NCI-H187 (cell line): ENCODE measurements around the gene COL9A1.
A peak's percentile ranks its signal among the peaks of the same experiment; 100 is the strongest.

Experiments
- DNase-seq, 2 experiments: peaks; one replicate each; lab custom pipeline; 2025; lab: John Stamatoyannopoulos, UW

Gene COL9A1

DNA sequence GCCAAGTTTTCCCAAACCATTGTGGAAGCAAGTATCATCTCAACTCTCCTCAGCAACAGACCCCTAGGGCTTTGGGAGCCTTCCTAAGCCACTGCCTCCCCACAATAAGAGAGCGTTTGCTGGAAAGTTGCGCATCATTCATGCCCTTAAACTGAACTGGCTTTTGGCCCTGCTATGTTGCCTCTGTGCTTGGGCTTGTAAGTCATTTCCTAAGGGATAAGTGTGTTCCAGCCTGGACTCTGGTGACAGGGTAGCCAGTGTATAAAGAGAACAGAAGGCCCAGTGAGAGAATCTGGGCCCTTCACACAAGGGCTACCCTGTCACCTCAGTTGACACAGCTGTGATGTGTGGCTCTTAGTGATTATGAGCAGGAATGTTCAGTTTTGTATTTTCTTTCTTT is 77.8 kb downstream of the COL9A1 start:
- DNase-seq, result no peak

DNA sequence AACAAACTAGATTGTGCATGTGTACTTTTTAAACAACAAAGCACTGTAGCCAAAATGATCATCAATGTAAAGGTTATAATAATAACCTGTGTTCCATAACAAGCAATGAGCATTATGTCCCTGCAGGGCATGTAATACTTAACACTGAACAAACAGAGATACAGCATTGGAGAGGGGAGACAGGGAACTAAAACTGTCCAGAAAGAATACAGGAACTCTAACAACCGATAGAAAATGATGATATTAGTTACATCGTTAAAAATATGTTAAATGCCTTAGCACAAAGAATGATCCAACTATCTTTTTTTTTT is 80.5 kb downstream of the COL9A1 start:
- DNase-seq, result no peak

GRCh38 chr6:70221715-70222438 is 81.0 kb downstream of the COL9A1 start:
- DNase-seq, result no peak

DNA sequence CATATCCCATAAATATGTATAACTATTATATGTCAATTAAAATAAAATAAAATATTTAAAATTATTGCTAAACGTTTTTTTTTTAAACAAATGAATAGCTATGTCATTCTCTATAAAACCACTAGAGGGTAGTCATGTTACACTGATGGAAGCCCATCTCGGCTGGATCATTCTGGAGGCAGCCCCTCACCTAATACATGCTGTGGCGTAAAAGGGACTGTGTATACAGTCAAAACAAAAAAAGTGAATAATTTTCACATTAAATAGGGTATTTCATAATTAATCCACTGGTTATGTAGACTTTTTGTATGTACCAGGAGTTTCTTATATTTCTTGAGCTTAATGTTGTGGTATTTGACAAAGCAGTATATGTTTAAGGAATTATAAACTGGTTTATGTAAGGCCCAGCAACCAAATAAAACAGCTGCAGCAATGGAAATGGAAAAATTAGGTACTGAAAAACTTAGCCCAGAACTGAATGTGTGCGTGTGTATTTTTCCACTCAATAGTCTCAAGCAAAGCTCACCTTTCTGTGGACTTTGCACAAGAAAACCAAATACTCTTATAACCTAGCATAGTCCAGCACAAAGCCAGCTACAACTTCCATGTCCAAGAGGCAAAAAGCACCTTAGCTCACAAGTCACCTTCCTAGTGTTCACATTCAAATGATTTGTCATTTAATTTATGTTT is 81.7 kb downstream of the COL9A1 start:
- no peak for DNase-seq

GRCh38 chr6:70219943-70220613 is 82.8 kb downstream of the COL9A1 start:
- no peak for DNase-seq

DNA sequence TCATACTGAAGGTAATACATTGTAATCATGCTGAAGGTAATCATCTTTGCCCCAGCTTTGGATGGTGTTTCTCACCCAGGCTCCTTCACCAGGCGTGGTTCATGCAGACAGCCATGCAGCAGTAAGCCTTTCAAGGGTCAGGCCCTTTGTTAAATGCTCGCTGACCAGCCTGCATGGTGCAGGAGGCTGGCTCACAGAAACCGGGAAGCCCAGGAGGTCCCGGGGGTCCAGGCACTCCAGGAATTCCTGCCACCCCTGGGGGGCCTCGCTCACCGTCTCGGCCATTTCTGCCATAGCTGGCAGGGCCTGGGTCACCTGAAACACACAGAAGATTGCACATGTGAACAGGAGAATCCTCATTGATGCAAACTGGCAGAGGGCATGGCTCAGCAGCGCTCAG is 86.1 kb downstream of the COL9A1 start:
- DNase-seq, result no peak

DNA sequence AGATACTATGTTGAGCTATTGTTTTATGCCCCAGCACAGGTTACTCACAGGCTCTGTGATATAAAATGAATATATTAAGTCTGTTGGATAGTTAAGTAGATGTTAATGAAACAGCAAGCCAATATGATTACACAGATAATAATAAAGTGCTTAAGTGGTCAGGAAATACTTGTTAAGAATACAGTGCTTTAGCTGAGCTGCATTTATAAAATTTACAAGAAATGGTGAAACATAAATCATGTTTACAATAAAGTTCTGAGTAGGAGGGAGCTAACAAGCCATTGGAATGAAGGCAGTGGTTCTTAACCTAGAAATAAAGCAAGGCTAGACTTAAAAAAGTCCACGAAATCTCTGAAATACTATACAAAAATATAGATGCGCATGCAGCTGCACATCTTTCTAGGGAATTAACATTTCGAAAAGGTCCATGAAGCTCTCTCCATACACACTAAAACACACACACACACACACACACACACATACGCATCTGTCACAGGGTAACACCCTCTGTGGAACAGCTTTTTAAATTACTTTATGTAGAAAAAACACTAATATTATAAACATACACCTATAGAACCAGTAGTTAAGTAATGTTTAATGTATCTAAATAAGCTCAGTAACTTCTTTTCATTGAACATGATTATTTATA is 87.3 kb downstream of the COL9A1 start:
- no peak for DNase-seq

GRCh38 chr6:70210462-70210861 is 92.4 kb downstream of the COL9A1 start:
- DNase-seq, result no peak

- no peak for DNase-seq
Measured at GRCh38 chr6:70208235-70208790, 94.6 kb downstream of the COL9A1 start.

DNA sequence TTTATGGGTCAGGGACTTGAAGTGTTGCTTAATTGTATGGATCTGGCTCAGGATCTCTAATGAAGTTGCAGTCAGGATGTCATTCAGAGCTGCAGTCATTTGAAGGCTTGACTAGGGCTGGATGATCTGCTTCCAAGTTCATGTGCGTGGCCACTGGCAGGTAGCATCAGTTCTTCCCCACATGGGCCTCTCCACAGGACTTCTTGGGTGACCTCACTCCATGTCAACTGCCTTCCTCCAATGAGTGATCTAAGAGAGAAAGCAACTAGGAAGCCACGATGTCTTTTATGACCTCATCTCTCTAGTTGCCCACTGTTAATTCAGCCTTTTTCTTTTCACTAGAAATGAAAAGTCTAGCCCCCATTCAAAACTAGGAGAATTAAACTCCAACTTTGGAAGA is 104.1 kb downstream of the COL9A1 start:
- no peak for DNase-seq

- no peak for DNase-seq
Measured at GRCh38 chr6:70196531-70196930, 106.4 kb downstream of the COL9A1 start.

DNA sequence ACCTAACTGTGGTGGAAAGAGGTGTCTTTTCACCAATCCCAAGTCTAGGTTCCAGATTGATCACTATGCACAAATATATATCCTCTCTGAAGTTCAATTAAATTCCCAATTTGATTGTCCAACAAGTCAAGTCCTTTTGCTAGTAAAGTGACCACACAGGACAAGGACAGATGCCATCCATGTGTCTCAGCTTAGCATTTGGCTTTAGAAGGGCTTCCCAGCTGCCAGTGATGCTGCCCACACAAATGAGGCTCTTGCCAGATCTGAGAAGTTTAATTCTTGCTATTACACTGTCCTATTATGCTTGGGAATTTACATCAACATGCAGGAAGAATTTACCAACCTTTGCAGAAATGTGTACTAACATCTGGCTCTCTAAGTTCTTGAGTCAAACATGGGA is 108.5 kb downstream of the COL9A1 start:
- no peak for DNase-seq

GRCh38 chr6:70188202-70188601 is 114.7 kb downstream of the COL9A1 start:
- DNase-seq, result no peak

DNA sequence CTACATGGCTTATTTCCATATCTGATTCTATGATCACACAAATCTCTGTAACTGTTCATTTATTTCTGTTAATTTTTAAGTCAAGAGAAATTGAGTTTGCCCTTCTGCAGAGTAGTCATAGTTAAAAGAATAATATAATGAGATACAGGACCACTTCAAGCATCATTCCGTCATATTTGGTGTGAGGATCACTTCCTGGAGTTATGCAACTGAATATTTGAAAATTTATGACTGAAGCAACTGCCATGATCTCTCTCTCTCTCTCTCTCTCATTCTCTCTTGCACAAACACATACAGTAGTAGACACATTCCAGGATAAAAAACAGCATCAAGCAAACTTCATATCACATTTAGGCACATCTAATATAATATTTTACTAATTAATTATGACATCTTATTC is 116.4 kb downstream of the COL9A1 start:
- no peak for DNase-seq

GRCh38 chr6:70184723-70185122 is 118.2 kb downstream of the COL9A1 start:
- no peak for DNase-seq

DNA sequence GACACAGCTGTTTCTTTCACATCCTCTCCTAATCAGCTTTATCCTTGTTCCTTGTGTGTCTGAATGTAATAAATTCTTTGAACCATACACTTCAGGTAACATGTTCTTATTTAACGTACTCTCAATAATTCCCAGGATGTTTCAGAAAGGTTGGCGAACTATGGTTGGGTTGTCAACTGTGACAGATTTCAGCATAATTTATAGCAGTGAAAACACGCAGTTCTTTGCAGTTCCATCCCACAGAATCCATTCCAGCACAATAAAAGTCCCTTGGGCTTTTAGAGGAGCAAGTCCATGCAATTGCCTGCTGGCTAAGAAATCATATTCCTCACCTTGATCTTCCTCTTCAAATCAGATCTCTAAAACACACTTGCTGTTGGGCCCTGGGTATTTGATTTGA is 119.3 kb downstream of the COL9A1 start:
- DNase-seq, result peak in 1 of 2 experiments; percentile 7

DNA sequence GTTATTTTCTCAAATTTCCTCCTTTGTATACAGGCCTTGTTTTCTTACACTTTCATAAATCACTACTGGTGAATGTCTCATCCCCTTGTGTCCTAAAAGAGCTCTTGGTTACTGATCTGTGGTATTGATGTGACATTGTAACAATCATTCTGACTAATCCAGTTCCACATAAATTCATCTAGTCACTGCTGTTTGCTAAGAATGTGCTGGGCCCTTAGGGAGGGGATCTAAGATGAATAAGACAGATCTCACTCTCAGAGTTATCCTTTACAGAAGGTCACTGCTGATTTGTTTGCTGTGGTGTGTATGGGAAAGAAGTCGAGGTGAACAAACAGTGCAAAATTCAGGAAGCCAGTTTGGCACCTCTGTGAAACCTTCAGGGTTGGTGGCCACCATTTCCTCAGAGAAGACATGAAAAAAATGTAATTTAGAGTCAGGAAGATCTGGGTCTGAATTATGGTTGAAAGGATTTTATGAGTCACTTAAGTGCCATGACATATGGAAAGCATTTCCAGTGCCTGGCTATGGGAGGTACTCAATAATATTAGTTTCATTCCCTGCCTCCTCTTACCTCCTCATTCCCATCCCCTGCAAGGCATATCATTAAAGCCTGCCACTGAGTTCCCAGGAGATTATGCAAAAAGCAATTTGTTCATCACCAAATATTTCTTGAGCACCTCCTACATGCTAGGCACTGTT is 121.8 kb downstream of the COL9A1 start:
- no peak for DNase-seq

DNA sequence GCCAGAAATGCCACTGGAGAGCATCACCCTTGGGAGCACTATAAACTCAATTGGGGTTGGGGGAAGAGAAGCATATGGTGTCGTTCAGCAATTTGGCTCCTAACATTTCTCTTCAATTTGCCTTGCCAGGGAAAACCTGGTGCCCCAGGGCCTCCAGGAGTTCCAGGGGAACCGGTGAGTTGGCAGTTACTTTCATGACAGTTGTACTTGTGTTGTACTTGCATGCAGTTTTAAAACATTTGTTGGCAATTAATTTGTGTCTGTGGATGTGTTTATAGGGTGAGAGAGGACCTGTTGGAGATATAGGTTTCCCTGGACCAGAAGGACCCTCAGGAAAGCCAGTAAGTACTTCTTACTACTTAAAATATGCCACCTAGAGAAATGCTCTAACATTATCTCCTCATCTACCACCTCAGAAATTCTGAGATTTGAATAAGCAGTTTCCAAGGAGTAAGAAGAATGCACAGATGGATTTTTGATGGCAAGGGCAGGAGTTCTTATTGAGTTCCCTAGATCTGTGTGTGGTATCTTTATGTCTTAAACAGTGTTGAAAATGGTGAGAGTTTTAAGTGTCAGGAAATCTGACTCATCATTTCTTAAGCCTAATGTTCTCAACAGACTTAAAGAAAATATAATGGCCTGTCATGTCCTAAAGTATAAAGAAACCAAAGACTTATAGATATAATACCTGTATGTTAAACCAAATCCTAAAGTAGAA is 122.5 kb downstream of the COL9A1 start:
- DNase-seq, result no peak

DNA sequence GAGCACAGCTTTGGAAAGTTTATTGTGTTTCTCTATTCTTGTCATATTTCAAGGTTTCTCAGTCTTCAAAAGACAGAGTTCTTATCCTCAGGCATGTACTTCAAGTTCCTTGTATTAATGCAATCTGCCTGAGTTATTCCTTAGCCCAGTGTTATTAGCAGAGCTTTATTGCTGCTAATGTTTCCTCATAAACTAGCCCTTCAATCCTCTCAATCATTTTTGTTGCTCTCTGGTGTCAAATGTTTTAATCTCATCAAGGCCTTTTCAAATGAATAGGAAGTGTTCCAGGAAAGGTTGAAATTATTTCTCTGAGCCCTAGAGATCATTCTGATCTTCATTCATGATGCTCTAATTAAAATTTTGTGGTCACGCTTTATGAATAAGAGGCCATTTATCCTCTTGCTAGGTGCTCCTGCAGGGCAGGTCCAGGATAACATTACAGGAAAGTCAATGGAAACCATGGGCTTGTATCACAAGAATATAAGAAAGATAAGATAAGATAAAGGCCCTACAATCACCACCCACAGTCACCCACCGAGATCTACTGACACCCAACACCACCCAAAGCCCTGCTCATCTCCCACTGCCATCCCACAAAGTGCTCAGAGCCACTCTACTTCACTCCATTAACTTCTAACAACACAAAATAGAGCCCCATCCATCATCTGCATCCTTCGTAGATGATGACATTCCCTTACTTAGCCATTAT is 125.9 kb downstream of the COL9A1 start:
- DNase-seq, result peak; percentile 61 to 64

- DNase-seq, result no peak
Measured at GRCh38 chr6:70175770-70176169, 127.1 kb downstream of the COL9A1 start.

GRCh38 chr6:70172252-70172651 is 130.6 kb downstream of the COL9A1 start:
- DNase-seq, result no peak
